ENCODE results near the gene CLEC6A. TPM values are rescaled to one million over a fixed set of nuclear protein-coding genes. Genes with fewer than 3 reads are reported as not detected.

CLEC6A gene
- total RNA-seq, 1 experiment from 2014 or later: not detected

DNA sequence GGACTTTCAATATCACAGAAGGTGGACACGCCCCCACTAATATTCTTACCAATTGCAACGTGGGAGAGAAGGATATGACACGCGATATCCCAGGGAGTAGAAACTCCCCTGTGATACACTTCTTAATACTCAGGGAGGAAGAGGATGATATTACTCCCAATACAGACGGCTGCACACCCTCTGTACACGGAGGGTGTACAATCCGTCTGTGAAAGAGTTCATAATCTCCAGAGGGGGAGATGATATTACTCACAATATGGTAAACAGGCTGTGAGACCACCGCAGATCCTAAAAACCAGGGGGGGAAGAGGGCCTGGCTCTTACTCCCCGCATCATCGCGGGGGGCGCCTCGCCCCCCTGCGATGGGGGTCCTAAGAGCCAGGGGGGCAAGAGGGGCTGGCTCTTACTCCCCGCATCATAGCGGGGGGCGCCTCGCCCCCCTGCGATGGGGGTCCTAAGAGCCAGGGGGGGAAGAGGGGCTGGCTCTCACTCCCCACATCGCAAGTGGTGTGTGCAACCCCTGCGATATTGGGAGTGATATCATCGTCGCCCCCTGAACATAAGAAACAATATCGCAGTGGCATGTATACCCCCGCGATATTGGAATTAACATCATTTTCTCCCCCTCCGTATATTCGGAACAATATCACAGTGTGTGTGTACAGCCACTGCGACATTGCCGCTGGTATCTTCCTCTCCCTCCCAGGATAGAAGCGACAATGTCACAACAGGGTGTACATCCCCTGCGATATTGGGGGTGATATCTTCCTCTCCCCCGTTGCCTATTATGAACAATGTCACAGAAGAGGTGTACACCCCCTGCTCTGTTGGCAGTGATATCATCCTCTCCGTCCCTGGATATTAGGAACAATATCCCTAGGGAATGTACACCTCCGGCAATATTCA lies 8.9 kb upstream of the CLEC6A start:
- Mint-ChIP-seq H3K9me3 (ENCODE audit: unreplicated experiment) (no peaks in the 10 kb centered on the region), H3K4me1 (ENCODE audit: insufficient read depth, unreplicated experiment) (no peaks in the 10 kb centered on the region), H3K27ac (ENCODE audit: low read depth, unreplicated experiment) (no peak overlapping the region), H3K36me3 (ENCODE audit: insufficient read depth, unreplicated experiment) (peaks cover 6% of the 10 kb centered on the region), H3K4me3 (ENCODE audit: unreplicated experiment) (no peak overlapping the region), H3K27me3 (ENCODE audit: insufficient read depth, unreplicated experiment) (no peaks in the 10 kb centered on the region)
- TF ChIP-seq, protein P1, sequence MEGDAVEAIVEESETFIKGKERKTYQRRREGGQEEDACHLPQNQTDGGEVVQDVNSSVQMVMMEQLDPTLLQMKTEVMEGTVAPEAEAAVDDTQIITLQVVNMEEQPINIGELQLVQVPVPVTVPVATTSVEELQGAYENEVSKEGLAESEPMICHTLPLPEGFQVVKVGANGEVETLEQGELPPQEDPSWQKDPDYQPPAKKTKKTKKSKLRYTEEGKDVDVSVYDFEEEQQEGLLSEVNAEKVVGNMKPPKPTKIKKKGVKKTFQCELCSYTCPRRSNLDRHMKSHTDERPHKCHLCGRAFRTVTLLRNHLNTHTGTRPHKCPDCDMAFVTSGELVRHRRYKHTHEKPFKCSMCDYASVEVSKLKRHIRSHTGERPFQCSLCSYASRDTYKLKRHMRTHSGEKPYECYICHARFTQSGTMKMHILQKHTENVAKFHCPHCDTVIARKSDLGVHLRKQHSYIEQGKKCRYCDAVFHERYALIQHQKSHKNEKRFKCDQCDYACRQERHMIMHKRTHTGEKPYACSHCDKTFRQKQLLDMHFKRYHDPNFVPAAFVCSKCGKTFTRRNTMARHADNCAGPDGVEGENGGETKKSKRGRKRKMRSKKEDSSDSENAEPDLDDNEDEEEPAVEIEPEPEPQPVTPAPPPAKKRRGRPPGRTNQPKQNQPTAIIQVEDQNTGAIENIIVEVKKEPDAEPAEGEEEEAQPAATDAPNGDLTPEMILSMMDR (IDR thresholded peaks at IDR 0.05; ENCODE audit: unreplicated experiment): no peak
- ChIA-PET POLR2A (no interaction called here), CTCF (no interaction called here)
- DNase-seq (ENCODE audit: unreplicated experiment): no peak
- BruUV-seq (replicated peaks): no TSS peak
- intact Hi-C loops (cut with micrococcal nuclease): no loop called here

DNA sequence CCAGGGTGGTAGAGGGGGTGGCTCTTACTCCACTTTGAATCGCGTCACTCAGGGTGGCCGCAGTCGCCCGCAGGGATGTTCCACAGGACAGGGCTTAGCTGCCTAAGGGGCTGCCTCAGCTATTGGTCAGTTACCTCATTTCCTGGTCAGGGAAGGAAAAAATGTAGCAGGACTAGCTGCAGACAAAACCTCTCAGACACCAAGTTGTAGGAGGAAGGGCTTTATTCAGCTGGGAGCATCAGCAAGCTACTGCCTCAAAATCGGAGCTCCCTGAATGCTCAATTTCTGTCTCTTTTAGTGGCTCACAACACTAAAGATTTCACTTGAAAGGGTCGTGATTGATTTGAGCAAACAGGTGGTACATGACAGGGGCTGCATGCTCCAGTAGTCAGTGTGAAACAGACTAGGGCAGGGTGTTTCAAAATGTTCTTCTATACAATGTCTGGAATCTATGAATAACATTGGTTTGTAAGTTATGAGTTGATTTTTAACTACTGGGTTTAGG lies 6.4 kb upstream of the CLEC6A start:
- ChIA-PET CTCF (no interaction called here), POLR2A (no interaction called here)
- DNase-seq (ENCODE audit: unreplicated experiment): no peak
- H3K27me3 Mint-ChIP-seq (ENCODE audit: insufficient read depth, unreplicated experiment): peaks cover 9% of the 10 kb centered on the region
- no TSS peak for BruUV-seq (replicated peaks)
- H3K4me3 Mint-ChIP-seq (ENCODE audit: unreplicated experiment): no peak overlapping the region
- no peaks in the 10 kb centered on the region for H3K4me1 Mint-ChIP-seq (ENCODE audit: insufficient read depth, unreplicated experiment)
- H3K36me3 Mint-ChIP-seq (ENCODE audit: insufficient read depth, unreplicated experiment): peaks cover 6% of the 10 kb centered on the region
- no peak overlapping the region for H3K27ac Mint-ChIP-seq (ENCODE audit: low read depth, unreplicated experiment)
- no peaks in the 10 kb centered on the region for H3K9me3 Mint-ChIP-seq (ENCODE audit: unreplicated experiment)
- intact Hi-C loops (cut with micrococcal nuclease): no loop called here
- TF ChIP-seq, protein P1 (IDR thresholded peaks at IDR 0.05; ENCODE audit: unreplicated experiment): no peak

DNA sequence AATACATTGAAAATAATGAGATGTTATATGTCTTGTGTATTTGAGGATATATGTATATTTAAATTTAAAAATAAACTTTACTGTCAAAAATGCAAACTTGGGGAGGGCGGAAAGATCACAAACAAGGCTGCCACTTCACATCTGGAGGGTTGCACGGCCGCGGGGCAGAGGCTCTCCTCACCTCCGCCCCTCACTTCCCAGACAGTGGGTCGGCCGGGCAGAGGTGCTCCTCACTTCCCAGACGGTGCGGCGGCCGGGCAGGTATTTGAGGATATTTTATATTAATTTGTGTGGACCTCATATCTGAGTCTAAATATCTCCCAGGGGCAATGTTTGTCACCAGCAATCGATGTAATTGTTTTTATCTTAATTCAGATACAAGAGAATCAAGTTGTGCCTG lies 3.7 kb upstream of the CLEC6A start:
- CTCF ChIA-PET: no interaction called here
- TF ChIP-seq, protein P1 (IDR thresholded peaks at IDR 0.05; ENCODE audit: unreplicated experiment): no peak
- DNase-seq (ENCODE audit: unreplicated experiment): no peak
- BruUV-seq (replicated peaks): no TSS peak
- Mint-ChIP-seq H3K4me3 (ENCODE audit: unreplicated experiment) (no peak overlapping the region), H3K27me3 (ENCODE audit: insufficient read depth, unreplicated experiment) (peaks cover 12% of the 10 kb centered on the region), H3K9me3 (ENCODE audit: unreplicated experiment) (no peaks in the 10 kb centered on the region), H3K4me1 (ENCODE audit: insufficient read depth, unreplicated experiment) (no peaks in the 10 kb centered on the region), H3K27ac (ENCODE audit: low read depth, unreplicated experiment) (no peak overlapping the region), H3K36me3 (ENCODE audit: insufficient read depth, unreplicated experiment) (no peaks in the 10 kb centered on the region)
- POLR2A ChIA-PET: no interaction called here
- intact Hi-C loops (cut with micrococcal nuclease): no loop called here

DNA sequence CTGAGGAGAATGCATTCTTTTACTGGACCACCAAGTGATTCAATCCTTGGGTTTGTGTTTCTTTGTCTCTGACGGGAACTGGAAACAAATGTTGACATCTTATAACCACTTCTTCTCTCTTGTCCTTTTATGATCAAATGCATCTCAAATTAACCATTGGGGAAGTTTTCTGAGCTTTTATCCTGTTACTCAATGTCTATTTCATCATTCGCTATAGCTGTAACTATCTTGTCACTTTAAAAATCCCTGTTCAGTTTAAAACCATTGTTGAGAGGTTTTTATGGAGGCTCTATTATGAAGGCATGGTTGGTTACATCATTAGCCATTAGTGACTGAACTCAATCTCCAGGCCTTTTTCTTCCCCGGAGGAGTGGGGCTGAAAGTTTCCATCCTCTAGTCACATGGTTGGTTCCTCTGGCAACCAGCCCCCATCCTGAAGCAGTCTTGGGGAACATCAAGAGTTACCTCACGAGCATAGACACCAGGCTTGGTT lies 2.7 kb upstream of the CLEC6A start:
- no peak overlapping the region for H3K27ac Mint-ChIP-seq (ENCODE audit: low read depth, unreplicated experiment)
- DNase-seq (ENCODE audit: unreplicated experiment): no peak
- ChIA-PET CTCF (interaction anchor here (0.6 to 0.8 kb wide), 2 partner anchors 47 to 992 kb away, joined by 3 to 4 read pairs; no protein-coding TSS in a partner anchor), POLR2A (no interaction called here)
- intact Hi-C loops (cut with micrococcal nuclease): no loop called here
- H3K27me3 Mint-ChIP-seq (ENCODE audit: insufficient read depth, unreplicated experiment): peaks cover 17% of the 10 kb centered on the region
- H3K4me3 Mint-ChIP-seq (ENCODE audit: unreplicated experiment): no peak overlapping the region
- no peaks in the 10 kb centered on the region for H3K36me3 Mint-ChIP-seq (ENCODE audit: insufficient read depth, unreplicated experiment)
- BruUV-seq (replicated peaks): no TSS peak
- TF ChIP-seq, protein P1 (IDR thresholded peaks at IDR 0.05; ENCODE audit: unreplicated experiment): no peak
- H3K4me1 Mint-ChIP-seq (ENCODE audit: insufficient read depth, unreplicated experiment): no peaks in the 10 kb centered on the region
- H3K9me3 Mint-ChIP-seq (ENCODE audit: unreplicated experiment): no peaks in the 10 kb centered on the region
